Globus pallidus (tissue), 1 donor: ENCODE data around the gene STX5.
A peak's percentile ranks its signal among the peaks of the same experiment; 100 is the strongest.
"Not testable (repeated sequence)": the region's sequence is repeated elsewhere in the genome, so short reads cannot be mapped to it uniquely, and the experiment has no call there.

Experiments used
- DNase-seq: peaks from one replicate; pipeline ENCODE4 v3.0.0-alpha.2; 2015; ENCODE audit warnings: low spot score

STX5 gene

GRCh38 chr11:62831520-62832335 is at the start of gene STX5:
Gene STX5 (minus strand): TSS chr11:62832051. CDS start chr11:62831243, 808 bp downstream.
- peak; percentile 99 for DNase-seq

- DNase-seq: peak; percentile 88
Measured at GRCh38 chr11:62880803-62881578, 49.1 kb upstream of the STX5 start, which contains the start of gene SLC3A2. Gene SLC3A2 (plus strand): TSS chr11:62880896. CDS start chr11:62881024, 128 bp downstream.

GRCh38 chr11:62880231-62880802 is 48.5 kb upstream of the STX5 start:
- DNase-seq: no peak

- DNase-seq: peak; percentile 62
Measured at GRCh38 chr11:62879235-62879978, 47.6 kb upstream of the STX5 start.

- DNase-seq: no peak
Measured at GRCh38 chr11:62876712-62877111, 44.9 kb upstream of the STX5 start.

- DNase-seq: no peak
Measured at GRCh38 chr11:62875698-62876478, 44.0 kb upstream of the STX5 start.

GRCh38 chr11:62874851-62875250 is 43.0 kb upstream of the STX5 start:
- DNase-seq: no peak

GRCh38 chr11:62865635-62866034 is 33.8 kb upstream of the STX5 start:
- no peak for DNase-seq

- DNase-seq: no peak
Measured at GRCh38 chr11:62863687-62864335, 32.0 kb upstream of the STX5 start.

GRCh38 chr11:62861564-62862192 is 29.8 kb upstream of the STX5 start:
- not testable (repeated sequence) for DNase-seq

- no peak for DNase-seq
Measured at GRCh38 chr11:62860835-62861563, 29.1 kb upstream of the STX5 start.

GRCh38 chr11:62859281-62859703 is 27.4 kb upstream of the STX5 start:
- not testable (repeated sequence) for DNase-seq

GRCh38 chr11:62858201-62858600 is 26.4 kb upstream of the STX5 start:
- no peak for DNase-seq

- DNase-seq: no peak
Measured at GRCh38 chr11:62857541-62857982, 25.7 kb upstream of the STX5 start.

GRCh38 chr11:62856333-62856895 is 24.6 kb upstream of the STX5 start:
- no peak for DNase-seq

- DNase-seq: peak; percentile 92
Measured at GRCh38 chr11:62855571-62856332, 23.9 kb upstream of the STX5 start.

GRCh38 chr11:62854825-62855570 is 23.1 kb upstream of the STX5 start:
- DNase-seq: no peak
